NCI-H2107 treated with DMSO at 0.1 percent for 48 hours (cell line): Measurements from ENCODE around the gene SLC39A2.
"Not testable (repeated sequence)": the region's sequence is repeated elsewhere in the genome, so short reads cannot be mapped to it uniquely, and the experiment has no call there.

Source experiments
- DNase-seq: peaks from one replicate; lab custom pipeline; 2025; ENCODE audit not compliant: unreplicated experiment; lab: John Stamatoyannopoulos, UW

Gene SLC39A2

GRCh38 chr14:20996521-20996920 lies 2.6 kb upstream of the SLC39A2 start:
- no peak for DNase-seq

- DNase-seq, result no peak
Measured at GRCh38 chr14:20997115-20997514, 2.0 kb upstream of the SLC39A2 start.

GRCh38 chr14:20997564-20997963 lies 1.5 kb upstream of the SLC39A2 start:
- no peak for DNase-seq

DNA sequence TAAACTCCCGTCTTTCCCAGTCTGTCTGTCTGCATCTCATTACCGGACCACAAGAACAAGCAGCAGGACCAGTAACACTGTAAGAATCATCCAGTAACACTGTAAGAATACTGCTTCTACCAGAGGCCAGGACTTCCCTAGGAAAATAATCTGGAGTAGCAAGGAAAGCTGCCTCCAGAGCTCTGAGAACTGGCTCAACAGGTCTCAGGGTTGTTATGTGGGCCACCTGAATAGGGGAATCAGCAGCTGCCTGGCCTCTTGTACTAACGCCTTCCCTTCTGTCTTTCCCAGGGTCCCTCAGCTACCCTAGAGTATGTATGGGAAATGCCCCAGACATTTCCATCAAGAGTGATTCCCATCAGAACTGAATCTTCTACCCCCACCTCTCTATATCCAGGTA lies 954 bp upstream of the SLC39A2 start:
- DNase-seq, result no peak

DNA sequence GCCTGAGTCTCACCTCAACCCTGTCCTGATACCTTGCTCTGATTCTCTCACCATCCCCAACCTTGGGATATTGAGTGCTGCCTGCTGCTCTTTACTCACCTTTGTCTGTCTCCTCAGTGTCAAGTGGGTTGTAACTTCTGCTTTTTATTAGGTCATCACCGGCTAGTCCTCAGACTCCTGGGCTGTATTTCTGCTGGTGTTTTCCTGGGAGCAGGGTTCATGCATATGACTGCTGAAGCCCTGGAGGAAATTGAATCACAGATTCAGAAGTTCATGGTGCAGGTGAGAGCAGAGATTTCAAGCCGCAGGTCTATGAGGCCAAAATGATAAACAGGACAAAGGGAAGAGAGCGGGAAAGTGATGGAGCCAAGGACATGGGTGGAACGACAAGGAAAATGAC lies 498 bp downstream of the SLC39A2 start:
- no peak for DNase-seq

GRCh38 chr14:21001218-21001617 lies 2.1 kb downstream of the SLC39A2 start:
- no peak for DNase-seq

GRCh38 chr14:21003788-21004346 lies 4.8 kb downstream of the SLC39A2 start:
- no peak for DNase-seq

DNA sequence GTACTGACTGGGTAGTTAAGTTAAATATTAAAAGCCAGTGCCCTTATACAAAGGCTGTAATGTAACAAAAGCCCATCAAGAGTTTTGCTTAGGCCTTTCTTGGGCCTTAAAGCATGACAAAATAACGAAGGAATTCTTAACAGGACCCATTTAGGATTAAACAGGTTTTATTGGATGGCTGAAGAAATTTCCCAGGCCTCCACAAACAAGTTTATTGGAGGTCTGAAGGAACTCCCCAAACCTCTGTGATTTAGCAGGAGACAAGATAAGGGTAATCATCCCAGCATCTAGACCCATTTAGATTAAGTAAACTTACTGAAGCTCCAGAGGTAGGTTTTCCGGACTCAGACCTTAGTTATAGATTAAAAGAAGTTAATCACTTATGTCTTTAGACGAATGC lies 10.6 kb downstream of the SLC39A2 start:
- not testable (repeated sequence) for DNase-seq

GRCh38 chr14:21011136-21011535 lies 12.0 kb downstream of the SLC39A2 start:
- DNase-seq, result no peak

DNA sequence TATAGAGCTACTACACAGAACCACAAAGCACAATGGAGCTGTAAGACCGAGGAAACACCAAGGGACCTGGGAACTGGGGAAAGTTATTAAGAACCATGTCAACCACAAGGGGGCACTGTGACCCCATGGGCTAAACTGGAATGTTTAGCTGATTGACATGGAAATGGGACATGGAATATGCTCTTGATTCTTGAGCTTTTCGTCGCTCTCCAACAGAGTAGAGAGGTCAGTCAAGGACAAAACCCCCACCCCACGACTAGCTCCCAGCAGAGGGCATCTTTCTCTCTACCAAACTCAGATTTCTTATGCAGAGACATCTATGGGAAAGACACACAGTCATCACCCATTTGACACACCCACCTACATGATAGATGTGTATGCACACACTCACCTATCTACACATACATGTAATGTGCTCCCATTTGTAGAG lies 15.7 kb downstream of the SLC39A2 start:
- peak; percentile 72 for DNase-seq

DNA sequence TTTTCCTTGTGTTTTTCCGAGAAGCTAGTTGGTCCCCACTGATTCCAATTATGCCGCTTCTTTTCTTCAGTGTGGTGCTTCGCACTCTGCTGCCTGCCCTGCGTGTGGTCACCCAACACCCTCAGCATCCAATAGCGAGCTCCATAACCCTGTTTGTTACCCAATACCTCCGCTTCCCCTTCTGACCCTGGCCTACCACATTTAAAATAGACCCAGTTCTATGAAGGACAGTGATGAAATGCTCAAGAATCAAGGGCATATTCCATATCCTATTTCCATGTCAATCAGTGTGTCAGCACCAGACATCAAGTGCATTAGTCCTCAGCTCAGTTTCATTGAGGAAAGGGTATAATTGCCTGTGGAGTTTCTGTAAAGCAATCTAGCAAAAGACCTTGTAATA lies 16.2 kb downstream of the SLC39A2 start:
- DNase-seq, result no peak

- no peak for DNase-seq
Measured at GRCh38 chr14:21016413-21017190, 17.5 kb downstream of the SLC39A2 start.

GRCh38 chr14:21017528-21018245 lies 18.6 kb downstream of the SLC39A2 start:
- no peak for DNase-seq

- no peak for DNase-seq
Measured at GRCh38 chr14:21018286-21018685, 19.2 kb downstream of the SLC39A2 start.

DNA sequence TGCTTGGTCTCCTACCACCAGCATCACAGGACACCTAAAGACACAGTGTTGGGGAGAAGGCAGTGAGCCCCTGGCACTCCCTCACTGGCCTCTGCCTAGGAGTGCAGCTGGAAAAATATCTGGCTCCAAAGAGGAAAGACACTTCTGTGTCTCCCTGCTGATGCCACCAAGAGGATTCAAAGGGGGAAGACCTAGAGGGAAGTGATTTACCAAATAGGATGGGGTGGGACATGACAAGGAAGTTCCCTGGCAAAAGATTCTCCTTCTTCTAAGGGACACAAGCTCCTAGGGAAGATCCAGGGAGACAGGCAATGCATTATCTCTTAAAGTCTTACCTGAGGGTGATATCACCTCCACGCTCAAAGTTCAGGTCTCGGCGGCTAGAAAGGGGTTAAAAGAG lies 19.7 kb downstream of the SLC39A2 start:
- no peak for DNase-seq

DNA sequence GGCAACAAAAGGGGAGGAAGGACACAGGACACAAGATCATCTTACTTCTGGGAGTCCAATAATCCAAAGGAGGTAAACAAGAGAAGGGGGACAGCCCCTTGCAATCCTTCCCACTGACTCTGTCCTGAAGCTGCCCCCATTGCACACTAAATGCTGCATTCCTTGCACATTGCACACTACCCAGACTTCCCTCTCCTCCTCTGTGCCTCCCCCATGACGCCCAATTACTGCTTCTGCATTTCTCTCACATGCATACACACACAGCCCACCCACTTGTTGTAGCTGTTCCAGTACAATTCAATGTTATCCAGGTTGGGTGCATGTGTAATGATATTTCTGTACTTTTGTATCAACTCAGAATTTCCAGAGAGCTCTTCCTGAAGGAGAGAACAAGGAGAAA lies 20.3 kb downstream of the SLC39A2 start:
- no peak for DNase-seq

DNA sequence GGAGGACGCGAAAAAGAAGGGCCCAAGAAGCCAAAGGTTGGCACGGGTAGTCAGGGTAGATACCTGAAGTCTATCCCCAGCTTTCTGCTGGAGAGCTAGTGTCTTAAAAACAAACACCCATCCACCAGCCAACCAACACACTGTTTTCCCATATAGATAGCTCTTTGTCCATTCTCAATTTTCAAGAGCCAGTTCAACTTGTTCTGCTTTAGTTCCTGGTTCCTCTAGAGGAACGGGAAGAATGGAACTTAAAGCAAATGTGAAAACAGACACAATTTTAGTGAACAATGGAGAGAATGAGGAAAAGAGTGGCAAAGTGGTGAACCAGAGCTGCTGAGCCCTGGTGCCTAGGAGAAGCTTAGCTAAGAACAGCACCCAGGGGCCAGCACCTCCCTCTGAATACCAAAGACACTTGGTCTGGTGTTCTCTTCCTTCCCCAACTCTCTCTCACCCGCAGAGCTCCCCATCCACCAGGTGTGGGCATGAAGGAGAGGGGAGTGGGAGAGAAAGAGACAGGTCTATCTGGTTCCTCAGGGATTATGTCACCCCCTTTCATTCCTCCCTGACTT lies 22.0 kb downstream of the SLC39A2 start:
- DNase-seq, result no peak

DNA sequence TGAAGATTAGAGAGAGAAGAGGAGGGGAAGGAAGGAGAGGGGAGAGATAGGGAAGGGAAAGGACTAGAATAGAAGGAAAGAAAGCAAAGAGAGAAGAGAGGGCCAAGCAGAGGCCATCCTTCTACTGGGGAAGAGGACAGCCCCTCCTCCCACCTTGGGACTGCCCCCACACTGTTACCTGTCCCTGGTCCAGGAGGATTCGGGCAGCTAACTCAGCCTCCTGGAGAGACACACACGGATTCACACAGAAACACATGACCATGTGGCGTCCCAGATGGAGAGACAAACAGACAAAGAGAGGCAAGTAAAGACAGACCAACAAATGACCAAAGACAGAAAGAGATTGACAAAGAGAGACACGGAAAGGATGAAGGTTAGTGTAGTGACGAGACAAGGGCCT lies 23.6 kb downstream of the SLC39A2 start:
- no peak for DNase-seq

DNA sequence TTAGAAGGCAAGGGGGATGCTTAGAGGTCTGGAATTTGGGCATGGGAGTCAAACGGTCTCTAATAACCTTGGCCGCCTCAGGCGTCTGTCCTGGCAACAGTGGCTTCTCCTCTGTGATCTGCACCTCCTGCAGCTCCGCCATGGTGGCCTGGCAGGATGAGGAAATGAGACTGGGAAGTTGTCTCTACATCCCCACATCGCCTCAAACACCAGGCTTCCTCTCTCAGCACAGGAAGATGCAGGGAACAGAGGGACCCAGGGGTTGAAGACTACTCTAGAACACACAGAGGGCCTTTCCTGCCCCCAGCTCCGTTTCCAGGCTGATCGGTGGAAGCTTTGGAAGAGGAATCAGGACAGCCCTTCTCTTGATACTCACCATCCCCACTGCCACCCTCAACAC lies 24.1 kb downstream of the SLC39A2 start:
- DNase-seq, result no peak

DNA sequence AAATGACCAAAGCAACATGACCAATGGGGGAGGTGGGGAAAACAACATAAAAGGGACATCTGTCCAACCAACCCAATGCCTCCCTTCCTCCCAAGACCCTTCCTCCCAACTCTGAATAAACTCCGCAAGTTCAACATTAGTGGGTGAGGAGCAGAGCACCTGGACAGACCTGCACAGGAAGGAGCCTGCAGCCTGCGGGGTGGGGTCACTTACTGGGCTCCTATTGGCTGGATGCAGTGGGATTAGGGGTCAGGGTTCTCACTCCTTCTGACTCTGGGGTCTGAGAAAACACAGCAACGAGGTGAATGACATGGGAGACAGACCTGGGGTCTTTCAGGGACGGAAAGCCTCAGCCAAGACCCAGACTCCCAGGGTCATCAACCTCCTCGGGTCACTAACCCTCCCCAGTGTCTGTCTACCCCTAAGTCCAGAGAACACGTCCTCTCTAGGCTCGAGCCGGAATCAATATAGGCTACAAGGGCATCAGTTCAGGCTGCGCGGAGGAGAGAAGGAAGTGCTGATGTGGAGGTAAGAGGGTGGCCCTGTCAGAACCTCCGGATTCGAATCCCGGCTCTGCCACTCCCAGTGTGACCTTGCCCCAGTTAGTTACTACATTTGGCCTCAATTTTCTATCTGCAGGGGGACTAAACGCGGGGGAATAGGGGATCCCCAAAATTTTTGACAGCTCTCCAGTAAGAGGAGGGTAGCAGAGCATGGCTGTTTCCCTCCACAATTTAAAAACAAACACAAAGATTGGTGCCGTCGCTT lies 24.9 kb downstream of the SLC39A2 start:
- no peak for DNase-seq
